DND-41 (cell line): ENCODE measurements around the gene RASL10A.

Experiments used
- CTCF ChIP-seq: IDR thresholded peaks from 2 replicates; pipeline ENCODE4 v1.5.1; 2012; ENCODE audit warnings: borderline replicate concordance, low read length, moderate library complexity, mild to moderate bottlenecking; ENCODE audit not compliant: poor library complexity, severe bottlenecking; ENCODE audit errors: extremely low read depth
- EZH2 ChIP-seq: IDR thresholded peaks from 3 replicates; pipeline ENCODE4 v1.6.1; 2012; ENCODE audit warnings: borderline replicate concordance, low read depth, mild to moderate bottlenecking, moderate library complexity, low read length, inconsistent platforms; ENCODE audit not compliant: severe bottlenecking

DNA sequence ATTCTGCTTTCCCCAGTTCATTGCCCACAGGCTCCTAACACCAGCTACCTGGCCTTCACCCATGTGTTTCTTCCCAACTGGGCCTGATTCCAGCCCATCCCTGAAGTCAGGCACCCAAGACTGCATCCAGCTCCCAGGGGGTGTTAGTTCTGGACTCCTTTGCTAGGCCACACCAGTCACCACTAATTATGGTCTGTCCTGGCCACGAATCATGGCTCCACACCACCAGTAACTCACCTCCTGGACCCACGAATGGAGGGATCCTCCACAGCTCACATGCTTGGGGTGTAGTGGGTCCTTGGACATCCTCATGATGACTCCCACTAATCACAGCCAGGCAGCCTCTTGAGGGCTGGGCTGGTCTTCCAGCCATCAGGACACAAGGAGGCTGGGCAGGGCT lies 3.6 kb upstream of the RASL10A start:
- TF ChIP-seq CTCF: no peak
- TF ChIP-seq EZH2: no peak
